ENCODE results near the gene ACVR1C.
"Not testable (repeated sequence)": the region's sequence is repeated elsewhere in the genome, so short reads cannot be mapped to it uniquely, and the experiment has no call there.

ACVR1C gene

DNA sequence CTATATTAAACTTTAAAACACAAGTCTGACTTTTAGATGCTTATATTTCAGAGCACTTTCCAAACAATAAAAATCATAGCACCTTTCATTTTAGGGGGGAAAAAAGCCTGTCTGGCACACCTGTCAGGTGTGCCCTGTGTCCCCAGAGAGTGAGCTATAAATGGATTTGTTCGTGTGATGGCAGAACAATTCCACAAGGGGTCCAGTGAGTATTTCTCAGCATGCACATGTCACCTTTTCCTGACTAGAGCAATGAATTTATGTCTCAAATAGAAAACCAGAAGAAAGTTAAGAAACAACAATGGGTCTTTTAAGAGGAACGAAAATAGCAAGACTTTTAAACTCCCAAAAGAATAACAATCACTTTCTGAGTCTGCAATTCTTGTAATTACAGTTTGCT is 55.9 kb downstream of the ACVR1C start:
- no peak for DNase-seq

- not testable (repeated sequence) for DNase-seq
These were observed 62.0 kb downstream of the ACVR1C start for GRCh38 chr2:157566623-157567022.

- DNase-seq, result not testable (repeated sequence)
These were observed 62.6 kb downstream of the ACVR1C start for GRCh38 chr2:157566113-157566512.

DNA sequence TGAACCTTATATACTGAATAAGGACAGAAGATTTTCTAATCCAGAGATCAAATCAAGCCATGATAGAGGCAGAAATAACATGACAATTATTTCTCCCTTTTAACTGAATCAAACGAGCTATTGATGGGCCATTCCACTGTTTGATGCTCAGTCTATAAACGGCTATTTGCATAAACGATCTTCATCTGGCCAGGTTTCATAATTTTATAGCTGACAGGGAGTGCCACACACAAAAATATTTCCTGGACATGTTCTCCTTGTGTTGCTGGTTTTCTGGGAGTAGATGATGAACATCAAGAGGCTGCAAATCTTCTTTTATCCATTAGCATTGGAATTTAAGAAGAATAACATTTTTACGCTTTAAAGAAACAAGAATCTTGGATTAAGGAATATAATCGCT is 63.1 kb downstream of the ACVR1C start:
- DNase-seq, result no peak

- no peak for DNase-seq
These were observed 68.8 kb downstream of the ACVR1C start for GRCh38 chr2:157559890-157560289.

DNA sequence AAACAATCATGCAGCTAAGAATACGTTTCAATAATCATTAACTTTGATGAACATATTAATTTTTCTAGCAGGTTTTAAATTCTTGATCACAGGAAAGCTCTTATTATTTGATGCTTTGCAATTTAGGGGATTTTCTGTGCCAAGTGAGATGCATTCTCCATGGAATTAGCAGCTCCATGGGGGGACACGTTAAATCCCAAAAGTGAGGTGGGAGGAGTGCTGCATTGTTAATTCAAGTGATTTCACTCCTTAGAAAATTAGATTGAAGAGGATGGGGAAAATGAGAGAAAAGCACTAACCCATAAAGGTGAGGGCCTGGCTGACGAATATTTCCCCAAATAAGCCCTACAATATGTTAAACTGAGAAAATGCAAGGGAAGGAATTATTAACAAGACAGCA is 69.2 kb downstream of the ACVR1C start:
- DNase-seq, result no peak

DNA sequence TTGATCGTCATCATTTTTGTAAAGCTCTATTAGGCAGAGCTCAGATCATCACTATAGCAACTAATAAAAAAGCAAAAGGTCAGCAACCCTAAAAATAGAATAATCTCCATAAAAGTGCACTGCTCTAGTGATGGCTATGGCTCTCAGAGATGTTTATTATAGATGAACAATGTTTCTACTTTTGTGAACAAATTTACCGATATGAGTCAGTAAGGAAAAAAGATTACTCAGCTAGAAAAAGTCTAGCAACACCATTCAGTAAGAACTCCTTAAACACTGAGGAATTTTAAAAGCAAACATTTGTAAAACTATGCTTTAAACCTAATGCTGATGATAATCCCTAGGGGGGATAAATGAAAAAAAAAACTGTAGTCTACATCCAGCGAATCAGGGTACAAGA is 69.6 kb downstream of the ACVR1C start:
- DNase-seq, result no peak

GRCh38 chr2:157557770-157558169 is 70.9 kb downstream of the ACVR1C start:
- no peak for DNase-seq

DNA sequence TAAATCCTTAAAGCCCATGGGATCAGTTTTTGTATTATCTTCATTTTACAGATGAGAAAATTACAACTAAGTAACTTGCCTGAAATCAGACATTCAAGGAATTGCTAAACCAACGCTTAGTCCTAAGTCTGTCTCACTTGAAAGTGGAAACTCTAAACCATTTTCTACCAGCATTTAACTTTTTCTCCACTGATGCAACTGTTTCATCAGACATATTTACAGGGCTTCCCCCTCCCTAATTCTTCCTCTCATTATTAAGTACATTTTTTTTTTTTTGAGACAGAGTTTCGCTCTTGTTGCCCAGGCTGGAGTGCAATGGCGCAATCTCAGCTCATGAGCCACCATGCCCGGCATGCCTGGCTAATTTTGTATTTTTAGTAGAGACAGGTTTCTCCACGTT is 88.6 kb downstream of the ACVR1C start:
- DNase-seq, result no peak

DNA sequence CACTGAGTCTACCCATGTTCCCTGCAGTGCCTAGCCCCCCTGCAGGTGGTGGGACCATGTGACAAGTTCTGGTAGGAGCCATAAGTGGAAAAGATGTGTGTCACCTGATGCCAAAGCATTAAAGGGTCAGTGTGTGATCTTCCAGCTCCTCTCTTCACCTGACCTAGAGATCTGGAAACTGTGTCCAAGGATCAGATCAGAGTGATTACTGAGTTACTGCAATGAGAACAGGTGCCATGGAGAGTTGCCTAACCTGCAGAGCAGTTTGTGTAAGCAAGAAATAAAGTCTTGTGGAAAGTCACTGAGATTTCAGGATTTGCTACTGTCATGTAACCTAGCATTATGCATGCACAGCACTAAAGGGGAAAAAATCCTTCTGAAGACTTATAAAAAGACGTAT is 90.6 kb downstream of the ACVR1C start:
- DNase-seq, result no peak

GRCh38 chr2:157536815-157537214 is 91.8 kb downstream of the ACVR1C start:
- no peak for DNase-seq

GRCh38 chr2:157528963-157529751 is 99.5 kb downstream of the ACVR1C start:
- DNase-seq, result no peak

- no peak for DNase-seq
These were observed 102.6 kb downstream of the ACVR1C start for GRCh38 chr2:157526070-157526469.

DNA sequence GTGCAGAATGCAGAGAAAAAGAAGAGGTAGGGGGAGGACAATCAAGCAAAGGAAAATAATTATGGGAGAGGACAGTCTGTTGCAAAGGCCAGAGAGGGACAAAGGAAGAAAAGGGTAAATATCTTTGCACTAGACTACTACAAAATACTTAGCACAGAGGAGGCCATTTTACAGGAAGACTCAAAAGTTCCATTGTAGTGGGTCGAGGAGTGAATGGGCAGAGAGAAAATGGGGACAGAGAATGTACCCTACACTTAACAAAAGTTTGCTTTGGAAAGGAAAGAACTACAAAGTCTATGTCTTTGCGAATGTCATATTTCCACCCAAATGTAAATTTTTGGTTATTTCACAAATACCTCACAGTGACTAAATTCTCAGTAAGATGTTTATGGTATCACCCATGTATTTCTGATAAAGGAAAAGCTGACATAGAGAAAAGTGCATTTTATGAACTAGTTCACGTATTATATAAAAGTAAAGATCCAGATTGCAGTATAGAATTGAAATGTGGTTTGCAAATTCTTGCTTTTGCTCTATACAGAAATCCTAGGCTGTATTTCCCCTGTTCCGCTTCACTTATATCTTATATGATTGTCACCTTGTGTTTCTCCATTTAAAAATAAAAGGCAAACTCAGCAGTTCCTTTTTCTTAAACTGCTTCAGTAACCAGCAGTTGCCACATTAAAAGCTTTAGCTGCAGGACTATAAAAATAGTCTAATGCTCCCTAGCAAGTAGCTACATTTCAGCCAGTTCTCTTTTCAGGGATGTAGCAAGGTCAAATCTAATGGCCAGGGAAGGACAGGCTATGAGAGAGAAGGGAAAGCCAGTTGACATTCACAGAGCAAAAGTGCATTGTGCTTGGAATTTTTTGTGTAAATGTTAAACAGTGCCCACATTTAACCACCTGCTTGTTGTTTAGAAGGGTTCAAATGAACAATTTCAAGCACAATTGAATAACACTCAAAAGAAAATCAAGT is 105.1 kb downstream of the ACVR1C start:
- no peak for DNase-seq

GRCh38 chr2:157514966-157515365 is 113.7 kb downstream of the ACVR1C start:
- DNase-seq, result not testable (repeated sequence)

GRCh38 chr2:157509744-157510143 is 118.9 kb downstream of the ACVR1C start:
- DNase-seq, result no peak

DNA sequence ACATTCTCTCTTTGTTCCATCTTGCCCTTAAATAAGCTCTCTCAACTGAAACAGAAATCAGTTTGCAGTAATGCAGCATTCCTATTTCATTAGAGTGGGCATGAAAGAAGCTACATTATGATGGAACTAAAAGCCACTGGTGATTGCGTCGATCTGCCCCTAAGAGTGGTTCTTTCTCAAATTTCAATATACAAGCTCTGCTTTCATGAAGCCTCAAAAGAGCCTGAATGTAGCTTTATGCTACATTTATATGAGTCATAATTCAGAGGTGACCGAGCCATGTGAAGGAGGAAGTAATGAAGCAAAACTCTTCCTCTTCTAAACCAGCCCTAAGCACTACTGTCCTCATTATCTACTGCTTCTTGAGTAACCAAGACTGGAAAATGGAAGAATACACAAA is 120.0 kb downstream of the ACVR1C start:
- no peak for DNase-seq

DNA sequence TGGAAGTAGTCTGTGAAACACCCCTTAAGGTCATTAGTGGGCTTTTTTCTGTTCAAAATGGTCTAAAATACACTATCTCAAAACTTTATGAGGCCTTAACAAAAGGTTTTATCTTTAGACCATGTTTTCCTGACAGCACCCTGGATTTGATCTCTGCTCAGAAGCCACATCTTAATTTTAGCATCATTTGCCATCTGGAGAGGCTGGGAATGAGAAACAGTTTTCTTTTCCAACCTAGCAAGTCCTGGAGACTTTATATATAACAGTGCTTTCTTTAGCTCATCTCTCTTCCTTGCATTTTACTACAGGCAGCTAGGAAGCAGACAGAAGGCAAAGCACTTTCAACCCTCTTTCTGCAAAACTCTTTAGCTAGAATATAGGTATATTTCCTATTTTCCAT is 122.1 kb downstream of the ACVR1C start:
- no peak for DNase-seq

GRCh38 chr2:157504623-157505022 is 124.0 kb downstream of the ACVR1C start:
- no peak for DNase-seq

GRCh38 chr2:157501026-157501425 is 127.6 kb downstream of the ACVR1C start:
- no peak for DNase-seq

DNA sequence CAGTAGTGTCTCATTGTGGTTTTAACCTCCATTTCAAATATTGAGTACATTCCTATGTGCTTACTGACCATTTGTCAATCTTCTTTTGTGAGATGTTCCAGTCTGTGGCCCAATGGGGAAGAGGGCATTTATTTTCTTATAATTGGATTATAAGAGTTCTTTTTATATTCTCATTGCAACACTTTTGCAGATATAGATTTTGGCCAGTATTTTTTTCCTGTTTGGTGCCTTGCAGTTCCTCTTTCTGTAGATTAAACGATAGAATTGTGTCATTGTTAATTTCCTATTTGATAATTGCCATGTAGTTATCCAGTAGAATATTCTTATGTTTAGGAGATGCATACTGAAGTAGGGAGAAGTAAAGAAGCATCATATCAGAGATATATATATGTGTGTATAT is 128.3 kb downstream of the ACVR1C start:
- no peak for DNase-seq

GRCh38 chr2:157498483-157498882 is 130.2 kb downstream of the ACVR1C start:
- DNase-seq, result no peak

DNA sequence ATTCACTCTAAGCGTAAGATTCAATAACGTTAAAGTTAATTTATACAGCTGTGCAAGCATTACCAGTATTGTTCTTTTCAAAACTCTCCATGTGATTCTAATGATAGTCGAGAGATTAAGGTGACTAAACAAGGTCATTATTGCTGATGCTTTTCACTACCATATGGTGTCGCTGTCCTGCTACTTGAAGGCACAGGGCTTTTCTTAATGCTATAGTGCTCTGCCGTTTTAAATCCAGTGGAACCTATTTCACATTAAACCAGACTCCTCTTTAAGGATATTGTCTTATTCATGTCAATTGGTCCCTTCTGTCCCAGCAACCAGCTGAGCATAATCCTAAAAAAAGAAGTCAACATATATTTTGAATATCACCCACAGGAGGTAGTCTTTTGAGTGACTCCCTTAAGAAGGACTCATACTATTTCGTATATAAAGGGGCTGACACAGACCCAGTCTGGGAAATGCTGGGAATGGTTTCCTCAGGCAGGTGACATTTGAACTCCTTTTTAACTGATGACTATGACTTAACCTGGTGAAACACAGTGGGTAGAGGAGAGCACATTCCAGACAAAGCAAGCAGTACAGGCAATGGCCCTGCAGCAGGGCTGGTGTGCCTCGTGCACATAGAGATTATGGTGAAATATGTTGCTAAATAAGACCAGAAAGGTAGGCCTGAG is 130.9 kb downstream of the ACVR1C start:
- no peak for DNase-seq

Data from T-helper 9 cell (primary cell).